DND-41 (cell line): ENCODE data around the gene DYNC2I2.

Experiments
- EZH2 ChIP-seq: IDR thresholded peaks from 3 replicates; pipeline ENCODE4 v1.6.1; 2012; ENCODE audit warnings: borderline replicate concordance, low read depth, mild to moderate bottlenecking, moderate library complexity, low read length, inconsistent platforms; ENCODE audit not compliant: severe bottlenecking
- TF ChIP-seq, protein P1 (sequence below): IDR thresholded peaks from 2 replicates; pipeline ENCODE4 v1.5.1; 2012; ENCODE audit warnings: borderline replicate concordance, low read length, moderate library complexity, mild to moderate bottlenecking; ENCODE audit not compliant: poor library complexity, severe bottlenecking; ENCODE audit errors: extremely low read depth

DNA sequence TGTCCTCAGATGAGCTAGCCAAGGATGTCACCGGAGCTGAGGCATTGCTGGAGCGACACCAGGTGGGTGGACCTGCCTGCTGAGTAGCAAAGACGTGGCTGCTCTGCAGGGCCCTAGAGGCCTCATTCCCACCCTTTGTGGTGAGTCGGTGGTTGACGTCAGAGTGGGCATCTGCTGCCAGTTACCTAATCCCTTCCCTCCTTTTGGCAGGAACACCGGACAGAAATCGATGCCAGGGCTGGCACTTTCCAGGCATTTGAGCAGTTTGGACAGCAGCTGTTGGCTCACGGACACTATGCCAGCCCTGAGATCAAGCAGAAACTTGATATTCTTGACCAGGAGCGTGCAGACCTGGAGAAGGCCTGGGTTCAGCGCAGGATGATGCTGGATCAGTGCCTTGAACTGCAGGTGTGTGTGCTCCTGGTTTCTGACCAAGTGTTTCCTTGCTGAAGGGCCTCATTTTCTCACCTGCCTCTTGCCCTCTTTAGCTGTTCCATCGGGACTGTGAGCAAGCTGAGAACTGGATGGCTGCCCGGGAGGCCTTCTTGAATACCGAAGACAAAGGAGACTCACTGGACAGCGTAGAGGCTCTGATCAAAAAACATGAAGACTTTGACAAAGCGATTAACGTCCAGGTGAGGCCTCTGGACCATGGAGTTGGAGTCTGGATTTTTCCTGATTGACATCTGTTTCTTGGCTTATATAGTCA is 48.9 kb downstream of the DYNC2I2 start:
- TF ChIP-seq, protein P1, sequence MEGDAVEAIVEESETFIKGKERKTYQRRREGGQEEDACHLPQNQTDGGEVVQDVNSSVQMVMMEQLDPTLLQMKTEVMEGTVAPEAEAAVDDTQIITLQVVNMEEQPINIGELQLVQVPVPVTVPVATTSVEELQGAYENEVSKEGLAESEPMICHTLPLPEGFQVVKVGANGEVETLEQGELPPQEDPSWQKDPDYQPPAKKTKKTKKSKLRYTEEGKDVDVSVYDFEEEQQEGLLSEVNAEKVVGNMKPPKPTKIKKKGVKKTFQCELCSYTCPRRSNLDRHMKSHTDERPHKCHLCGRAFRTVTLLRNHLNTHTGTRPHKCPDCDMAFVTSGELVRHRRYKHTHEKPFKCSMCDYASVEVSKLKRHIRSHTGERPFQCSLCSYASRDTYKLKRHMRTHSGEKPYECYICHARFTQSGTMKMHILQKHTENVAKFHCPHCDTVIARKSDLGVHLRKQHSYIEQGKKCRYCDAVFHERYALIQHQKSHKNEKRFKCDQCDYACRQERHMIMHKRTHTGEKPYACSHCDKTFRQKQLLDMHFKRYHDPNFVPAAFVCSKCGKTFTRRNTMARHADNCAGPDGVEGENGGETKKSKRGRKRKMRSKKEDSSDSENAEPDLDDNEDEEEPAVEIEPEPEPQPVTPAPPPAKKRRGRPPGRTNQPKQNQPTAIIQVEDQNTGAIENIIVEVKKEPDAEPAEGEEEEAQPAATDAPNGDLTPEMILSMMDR, result no peak
- no peak for TF ChIP-seq EZH2
